Immature natural killer cell (primary cell): Measurements from ENCODE around the gene EVI5L. TPM values are rescaled to one million over a fixed set of nuclear protein-coding genes. Genes with fewer than 3 reads are reported as not detected.

Source experiments
- DNase-seq, 3 donors: peaks; one replicate each; pipeline ENCODE4 v3.0.0; 2022; ENCODE audit warnings: mixed read lengths in 1 of 3
- H3K27ac Mint-ChIP-seq, 6 donors: one replicate each; pipeline ENCODE4 v1.8.0; 2020; ENCODE audit warnings: mixed read lengths in 6 of 6, mild to moderate bottlenecking in 5 of 6, inconsistent platforms in 4 of 6, moderate library complexity in 3 of 6
- H3K27me3 Mint-ChIP-seq, 3 donors: one replicate each; pipeline ENCODE4 v1.8.0; 2020 to 2021; ENCODE audit warnings: low read depth in 3 of 3, mild to moderate bottlenecking in 3 of 3, mixed read lengths in 3 of 3, moderate library complexity in 3 of 3, inconsistent platforms in 1 of 3
- H3K36me3 Mint-ChIP-seq, 3 donors: one replicate each; pipeline ENCODE4 v1.8.0; 2020; ENCODE audit warnings: mixed read lengths in 3 of 3, inconsistent platforms in 2 of 3, mild to moderate bottlenecking in 2 of 3
- H3K4me1 Mint-ChIP-seq, 2 donors: one replicate each; pipeline ENCODE4 v1.8.0; 2020; ENCODE audit warnings: inconsistent platforms in 2 of 2, mild to moderate bottlenecking in 2 of 2, mixed read lengths in 2 of 2, moderate library complexity in 1 of 2
- H3K4me3 Mint-ChIP-seq, 5 donors: one replicate each; pipeline ENCODE4 v1.8.0; 2020; ENCODE audit warnings: mild to moderate bottlenecking in 5 of 5, mixed read lengths in 5 of 5, inconsistent platforms in 3 of 5, moderate library complexity in 3 of 5
- H3K9me3 Mint-ChIP-seq, 6 donors: one replicate each; pipeline ENCODE4 v1.8.0; 2020; ENCODE audit warnings: mild to moderate bottlenecking in 6 of 6, mixed read lengths in 6 of 6, inconsistent platforms in 4 of 6, moderate library complexity in 3 of 6
- polyA plus RNA-seq, 3 donors: library from polyadenylated mRNA; unstranded; fragments of 300-500 nt; fragmentation: Illumina TruSeq; gene quantifications; one replicate each; pipeline ENCODE4 v1.2.3, GENCODE V29; 2021

EVI5L gene
- polyA plus RNA-seq, 3 donors from 2014 or later: 1.6 to 5.1 (median 2.7) TPM

GRCh38 chr19:7909471-7910067 is 79.6 kb downstream of the EVI5L start:
- peaks cover 0 to 11% (median 10%) of the 10 kb centered on the region in 3 donors for H3K36me3 Mint-ChIP-seq
- H3K27ac Mint-ChIP-seq: no peak overlapping the region
- H3K4me1 Mint-ChIP-seq: peaks cover 16% of the 10 kb centered on the region in 2 donors
- H3K27me3 Mint-ChIP-seq: peaks cover 11 to 27% (median 15%) of the 10 kb centered on the region in 3 donors
- no peak overlapping the region for H3K4me3 Mint-ChIP-seq
- DNase-seq: no peak
- H3K9me3 Mint-ChIP-seq: peaks cover 0 to 3% (median 0%) of the 10 kb centered on the region in 6 donors

- H3K4me3 Mint-ChIP-seq: no peak overlapping the region
- H3K27me3 Mint-ChIP-seq: peaks cover 11 to 29% (median 18%) of the 10 kb centered on the region in 3 donors
- H3K27ac Mint-ChIP-seq: peak overlapping the region in 1 of 6 donors; percentile 35
- peaks cover 8 to 11% of the 10 kb centered on the region in 2 donors for H3K4me1 Mint-ChIP-seq
- no peak for DNase-seq
- peaks cover 0 to 3% (median 0%) of the 10 kb centered on the region in 6 donors for H3K9me3 Mint-ChIP-seq
- peaks cover 0 to 11% (median 10%) of the 10 kb centered on the region in 3 donors for H3K36me3 Mint-ChIP-seq
Measured at GRCh38 chr19:7910321-7911161, 80.5 kb downstream of the EVI5L start.

- Mint-ChIP-seq H3K27me3 (peaks cover 14 to 30% (median 20%) of the 10 kb centered on the region in 3 donors), H3K4me1 (peaks cover 7 to 13% of the 10 kb centered on the region in 2 donors), H3K36me3 (peaks cover 0 to 11% (median 10%) of the 10 kb centered on the region in 3 donors), H3K27ac (no peak overlapping the region), H3K4me3 (no peak overlapping the region), H3K9me3 (peaks cover 0 to 3% (median 0%) of the 10 kb centered on the region in 6 donors)
- peak in 1 of 3 donors; percentile 0 for DNase-seq
Measured at GRCh38 chr19:7911508-7912143, 81.6 kb downstream of the EVI5L start.

- Mint-ChIP-seq H3K27ac (no peak overlapping the region), H3K4me1 (peaks cover 13% of the 10 kb centered on the region in 2 donors), H3K9me3 (peaks cover 0 to 5% (median 0%) of the 10 kb centered on the region in 6 donors), H3K36me3 (peaks cover 0 to 10% (median 10%) of the 10 kb centered on the region in 3 donors), H3K4me3 (no peak overlapping the region), H3K27me3 (peaks cover 18 to 30% (median 24%) of the 10 kb centered on the region in 3 donors)
- DNase-seq: no peak
Measured at GRCh38 chr19:7912144-7912696, 82.2 kb downstream of the EVI5L start.

- no peak overlapping the region for H3K4me3 Mint-ChIP-seq
- peaks cover 20 to 30% (median 26%) of the 10 kb centered on the region in 3 donors for H3K27me3 Mint-ChIP-seq
- H3K4me1 Mint-ChIP-seq: peaks cover 13% of the 10 kb centered on the region in 2 donors
- peaks cover 0 to 5% (median 0%) of the 10 kb centered on the region in 6 donors for H3K9me3 Mint-ChIP-seq
- peak in 1 of 3 donors; percentile 0 for DNase-seq
- peaks cover 0 to 10% (median 8%) of the 10 kb centered on the region in 3 donors for H3K36me3 Mint-ChIP-seq
- H3K27ac Mint-ChIP-seq: peak overlapping the region in 1 of 6 donors; percentile 71
Measured at GRCh38 chr19:7912697-7913564, 82.9 kb downstream of the EVI5L start.

GRCh38 chr19:7913652-7914051 is 83.6 kb downstream of the EVI5L start:
- Mint-ChIP-seq H3K4me1 (peaks cover 13 to 15% of the 10 kb centered on the region in 2 donors), H3K9me3 (peaks cover 0 to 5% (median 0%) of the 10 kb centered on the region in 6 donors), H3K27ac (no peak overlapping the region), H3K4me3 (no peak overlapping the region), H3K27me3 (peaks cover 26 to 31% (median 31%) of the 10 kb centered on the region in 3 donors), H3K36me3 (peaks cover 0 to 10% (median 8%) of the 10 kb centered on the region in 3 donors)
- no peak for DNase-seq

GRCh38 chr19:7914099-7914498 is 84.1 kb downstream of the EVI5L start:
- H3K9me3 Mint-ChIP-seq: peaks cover 0 to 5% (median 0%) of the 10 kb centered on the region in 6 donors
- H3K36me3 Mint-ChIP-seq: peaks cover 0 to 10% (median 8%) of the 10 kb centered on the region in 3 donors
- H3K4me1 Mint-ChIP-seq: peaks cover 13 to 15% of the 10 kb centered on the region in 2 donors
- H3K27me3 Mint-ChIP-seq: peaks cover 29 to 34% (median 30%) of the 10 kb centered on the region in 3 donors
- peak overlapping the region in 1 of 5 donors; percentile 7 for H3K4me3 Mint-ChIP-seq
- peak overlapping the region in 1 of 6 donors; percentile 50 for H3K27ac Mint-ChIP-seq
- DNase-seq: no peak

Other genes with a start within 250 kb of the EVI5L start
- gene CAMSAP3, start 234.4 kb upstream of the EVI5L start, polyA plus RNA-seq: not detected
- 10 to 100 TPM in 2 of 3 donors, 1 to 10 TPM in 1; 5.5 to 13.3 (median 12.4) TPM for gene XAB2, start 200.7 kb upstream of the EVI5L start, polyA plus RNA-seq
- 100 to 1,000 TPM; 107 to 376 (median 255) TPM for gene PET100, start 200.4 kb upstream of the EVI5L start, polyA plus RNA-seq
- under 1 TPM in 1 of 3 donors, not detected in 2; 0.58 TPM for gene PCP2, start 196.5 kb upstream of the EVI5L start, polyA plus RNA-seq
- gene STXBP2, start 193.1 kb upstream of the EVI5L start, polyA plus RNA-seq: 100 to 1,000 TPM in 2 of 3 donors, 10 to 100 TPM in 1; 73.7 to 115 (median 100) TPM
- gene RETN, start 161.2 kb upstream of the EVI5L start, polyA plus RNA-seq: 1 to 10 TPM in 1 of 3 donors, not detected in 2; 1.4 TPM
- gene MCEMP1, start 153.1 kb upstream of the EVI5L start, polyA plus RNA-seq: under 1 TPM in 1 of 3 donors, not detected in 2; 0.14 TPM
- 100 to 1,000 TPM; 109 to 217 (median 115) TPM for gene TRAPPC5, start 149.4 kb upstream of the EVI5L start, polyA plus RNA-seq
- under 1 TPM in 2 of 3 donors, not detected in 1; 0.29 to 0.50 TPM for gene FCER2, start 128.1 kb upstream of the EVI5L start, polyA plus RNA-seq
- under 1 TPM in 1 of 3 donors, not detected in 2; 0.43 TPM for gene CLEC4G, start 98.1 kb upstream of the EVI5L start, polyA plus RNA-seq
- not detected for gene CD209, start 82.7 kb upstream of the EVI5L start, polyA plus RNA-seq
- not detected for gene CLEC4M, start 67.0 kb upstream of the EVI5L start, polyA plus RNA-seq
- not detected for gene PRR36, start 44.2 kb downstream of the EVI5L start, polyA plus RNA-seq
- gene LRRC8E, start 58.3 kb downstream of the EVI5L start, polyA plus RNA-seq: not detected
- gene MAP2K7, start 73.7 kb downstream of the EVI5L start, polyA plus RNA-seq: 1 to 10 TPM; 2.0 to 4.4 (median 2.7) TPM
- gene TGFBR3L, start 84.6 kb downstream of the EVI5L start, polyA plus RNA-seq: under 1 TPM in 1 of 3 donors, not detected in 2; 0.86 TPM
- gene SNAPC2, start 90.1 kb downstream of the EVI5L start, polyA plus RNA-seq: 10 to 100 TPM; 15.6 to 31.1 (median 17.0) TPM
- gene CTXN1, start 95.9 kb downstream of the EVI5L start, polyA plus RNA-seq: not detected
- 10 to 100 TPM; 12.7 to 22.1 (median 14.7) TPM for gene TIMM44, start 113.4 kb downstream of the EVI5L start, polyA plus RNA-seq
- gene ELAVL1, start 175.4 kb downstream of the EVI5L start, polyA plus RNA-seq: 10 to 100 TPM; 48.9 to 62.0 (median 54.1) TPM
- gene CCL25, start 222.5 kb downstream of the EVI5L start, polyA plus RNA-seq: 1 to 10 TPM in 1 of 3 donors, under 1 TPM in 1, not detected in 1; 0.57 to 1.1 TPM